DOHH2 (cell line): Measurements from ENCODE around the gene GFRA1.

Experiments
- H3F3A ChIP-seq: fragments of 200-600 bp; sonication (generic), shearing (Covaris generic); 2 replicates; pipeline ENCODE4 v1.6.0; 2016; ENCODE audit warnings: antibody characterized with exemption, mild to moderate bottlenecking; ENCODE audit not compliant: control insufficient read depth, insufficient read depth
- H3K27ac ChIP-seq: fragments of 200-600 bp; sonication (generic); 2 replicates; pipeline ENCODE4 v1.5.1; 2014; ENCODE audit warnings: low read depth, mild to moderate bottlenecking, low read length, moderate library complexity
- H3K27me3 ChIP-seq: fragments of 200-600 bp; sonication (generic); 2 replicates; pipeline ENCODE4 v1.6.1; 2014; ENCODE audit warnings: mild to moderate bottlenecking, low read length, mixed read lengths; ENCODE audit not compliant: control insufficient read depth
- H3K36me3 ChIP-seq: fragments of 200-600 bp; sonication (generic); 2 replicates; pipeline ENCODE4 v1.6.1; 2014; ENCODE audit warnings: mild to moderate bottlenecking, low read length, moderate library complexity, mixed read lengths; ENCODE audit not compliant: control insufficient read depth
- H3K4me1 ChIP-seq: fragments of 200-600 bp; sonication (generic); 2 replicates; pipeline ENCODE4 v1.6.1; 2014; ENCODE audit warnings: mild to moderate bottlenecking, low read length, mixed read lengths; ENCODE audit not compliant: control insufficient read depth
- H3K4me2 ChIP-seq: fragments of 200-600 bp; sonication (generic); 2 replicates; pipeline ENCODE4 v1.6.0; 2014; ENCODE audit warnings: mild to moderate bottlenecking, low read length, moderate library complexity
- H3K4me3 ChIP-seq: fragments of 200-600 bp; sonication (generic); 2 replicates; pipeline ENCODE4 v1.5.1; 2014; ENCODE audit warnings: mild to moderate bottlenecking, low read length, mixed read lengths
- H3K79me2 ChIP-seq: fragments of 200-600 bp; sonication (generic); 2 replicates; pipeline ENCODE4 v1.6.1; 2014; ENCODE audit warnings: mild to moderate bottlenecking, low read length, mixed read lengths; ENCODE audit not compliant: control insufficient read depth
- H3K9me2 ChIP-seq: fragments of 200-600 bp; sonication (generic); replicated peaks from 2 replicates; pipeline ENCODE4 v1.6.1; 2014; ENCODE audit warnings: mild to moderate bottlenecking, low read length, mixed read lengths; ENCODE audit not compliant: control insufficient read depth
- H3K9me3 ChIP-seq: fragments of 200-600 bp; sonication (generic); 2 replicates; pipeline ENCODE4 v1.6.1; 2014; ENCODE audit warnings: antibody characterized with exemption, low read length, mixed read lengths; ENCODE audit not compliant: control insufficient read depth, insufficient read depth
- H4K20me1 ChIP-seq: fragments of 200-600 bp; sonication (generic); 2 replicates; pipeline ENCODE4 v1.6.0; 2014; ENCODE audit warnings: low read depth, mild to moderate bottlenecking, antibody characterized with exemption, low read length, moderate library complexity; ENCODE audit not compliant: control insufficient read depth, insufficient read depth
- EZH2phosphoT487 ChIP-seq: fragments of 200-600 bp; sonication (generic); IDR thresholded peaks from 2 replicates; pipeline ENCODE4 v1.6.1; 2017; ENCODE audit warnings: borderline replicate concordance, mild to moderate bottlenecking, antibody characterized with exemption, low read length, moderate library complexity, mixed read lengths
- TF ChIP-seq, protein P1 (sequence below): fragments of 200-600 bp; sonication (generic); IDR thresholded peaks from one replicate; pipeline ENCODE4 v1.5.1; 2014; ENCODE audit warnings: antibody characterized with exemption, mild to moderate bottlenecking, low read depth, low read length; ENCODE audit not compliant: poor library complexity, severe bottlenecking

Gene GFRA1

DNA sequence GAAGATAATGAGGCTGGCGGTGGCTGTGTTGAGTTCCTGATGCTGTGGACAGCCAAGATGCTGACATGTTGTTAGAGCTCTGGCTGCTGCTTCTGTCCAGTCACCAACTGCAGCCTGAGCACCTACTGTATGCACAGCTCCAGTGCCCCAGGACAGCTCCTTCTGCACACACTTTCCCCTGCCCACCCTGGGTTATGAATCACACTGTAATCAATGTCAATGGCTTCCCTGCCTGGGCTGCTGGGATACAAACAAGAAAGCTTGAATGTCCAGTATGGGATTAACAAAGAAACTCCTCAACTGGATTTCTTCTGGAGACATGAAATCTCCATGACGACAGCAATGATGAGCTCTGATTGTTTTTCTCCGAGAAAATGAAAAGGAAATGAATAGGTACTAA lies 172.0 kb downstream of the GFRA1 start:
- Histone ChIP-seq H3F3A (no peaks in the 10 kb centered on the region), H3K27me3 (no peaks in the 10 kb centered on the region), H3K4me2 (no peak overlapping the region), H3K79me2 (no peaks in the 10 kb centered on the region), H3K9me2 (no peaks in the 10 kb centered on the region), H3K36me3 (no peaks in the 10 kb centered on the region), H4K20me1 (no peaks in the 10 kb centered on the region), H3K27ac (no peak overlapping the region), H3K4me1 (no peaks in the 10 kb centered on the region), H3K9me3 (no peaks in the 10 kb centered on the region), H3K4me3 (no peak overlapping the region)
- TF ChIP-seq, protein P1, sequence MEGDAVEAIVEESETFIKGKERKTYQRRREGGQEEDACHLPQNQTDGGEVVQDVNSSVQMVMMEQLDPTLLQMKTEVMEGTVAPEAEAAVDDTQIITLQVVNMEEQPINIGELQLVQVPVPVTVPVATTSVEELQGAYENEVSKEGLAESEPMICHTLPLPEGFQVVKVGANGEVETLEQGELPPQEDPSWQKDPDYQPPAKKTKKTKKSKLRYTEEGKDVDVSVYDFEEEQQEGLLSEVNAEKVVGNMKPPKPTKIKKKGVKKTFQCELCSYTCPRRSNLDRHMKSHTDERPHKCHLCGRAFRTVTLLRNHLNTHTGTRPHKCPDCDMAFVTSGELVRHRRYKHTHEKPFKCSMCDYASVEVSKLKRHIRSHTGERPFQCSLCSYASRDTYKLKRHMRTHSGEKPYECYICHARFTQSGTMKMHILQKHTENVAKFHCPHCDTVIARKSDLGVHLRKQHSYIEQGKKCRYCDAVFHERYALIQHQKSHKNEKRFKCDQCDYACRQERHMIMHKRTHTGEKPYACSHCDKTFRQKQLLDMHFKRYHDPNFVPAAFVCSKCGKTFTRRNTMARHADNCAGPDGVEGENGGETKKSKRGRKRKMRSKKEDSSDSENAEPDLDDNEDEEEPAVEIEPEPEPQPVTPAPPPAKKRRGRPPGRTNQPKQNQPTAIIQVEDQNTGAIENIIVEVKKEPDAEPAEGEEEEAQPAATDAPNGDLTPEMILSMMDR: no peak
- no peak for TF ChIP-seq EZH2phosphoT487

DNA sequence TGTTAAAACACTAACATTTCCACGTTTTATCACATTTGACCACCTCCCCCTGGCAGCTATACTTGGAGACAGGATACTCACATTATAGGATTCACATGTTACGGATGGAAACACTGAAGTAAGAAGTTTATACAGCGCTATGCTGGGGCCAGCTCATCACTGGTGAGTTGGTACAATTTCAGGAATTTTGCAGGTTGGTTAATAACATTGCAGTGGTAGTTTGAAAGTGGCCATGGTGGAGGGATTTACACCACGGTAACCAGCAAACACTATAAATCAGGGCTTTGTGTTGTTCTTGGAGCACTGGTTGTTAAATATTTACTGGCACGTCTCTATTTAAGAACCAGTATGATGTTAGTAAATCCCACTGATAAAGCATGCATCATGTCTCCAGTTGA lies 174.0 kb downstream of the GFRA1 start:
- Histone ChIP-seq H3K9me3 (no peaks in the 10 kb centered on the region), H3K36me3 (no peaks in the 10 kb centered on the region), H4K20me1 (no peaks in the 10 kb centered on the region), H3K4me1 (no peaks in the 10 kb centered on the region), H3F3A (no peaks in the 10 kb centered on the region), H3K4me3 (no peak overlapping the region), H3K27me3 (no peaks in the 10 kb centered on the region), H3K4me2 (no peak overlapping the region), H3K79me2 (no peaks in the 10 kb centered on the region), H3K9me2 (no peaks in the 10 kb centered on the region), H3K27ac (no peak overlapping the region)
- TF ChIP-seq EZH2phosphoT487: no peak
- TF ChIP-seq, protein P1: no peak

DNA sequence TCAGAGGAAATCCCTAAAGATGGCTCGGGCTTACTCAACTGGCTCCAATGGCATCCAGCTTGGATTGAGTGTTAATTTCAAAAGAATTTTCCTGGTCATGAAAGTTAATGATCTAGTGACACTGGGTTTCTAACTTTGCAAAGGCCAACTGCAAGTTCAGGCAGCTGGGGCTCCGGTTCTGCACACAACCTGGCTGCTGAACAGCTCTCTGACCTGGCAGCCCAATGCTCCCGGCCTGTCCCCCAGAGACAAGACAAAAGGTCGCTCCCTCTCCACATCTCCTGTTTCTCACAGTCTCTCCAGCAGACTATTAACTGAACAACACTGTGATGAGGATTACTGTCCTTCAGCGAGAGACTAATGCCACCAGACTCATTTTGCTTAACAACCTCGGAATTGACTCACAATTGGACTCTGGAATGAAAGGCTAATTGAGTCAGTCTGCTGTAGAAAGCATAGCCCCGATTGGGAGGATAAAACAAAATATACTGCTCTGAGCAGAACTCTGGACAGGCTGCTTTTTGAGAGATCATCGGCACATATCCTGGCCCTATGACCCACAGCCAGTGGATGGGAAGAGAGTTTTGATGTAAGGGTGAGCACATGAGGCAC lies 174.5 kb downstream of the GFRA1 start:
- no peaks in the 10 kb centered on the region for H3K27me3 ChIP-seq
- H3K36me3 ChIP-seq: no peaks in the 10 kb centered on the region
- H3K9me2 ChIP-seq: no peaks in the 10 kb centered on the region
- H3K27ac ChIP-seq: no peak overlapping the region
- H3K4me3 ChIP-seq: no peak overlapping the region
- TF ChIP-seq, protein P1: no peak
- no peak for TF ChIP-seq EZH2phosphoT487
- H3K9me3 ChIP-seq: no peaks in the 10 kb centered on the region
- no peaks in the 10 kb centered on the region for H3K4me1 ChIP-seq
- no peak overlapping the region for H3K4me2 ChIP-seq
- H3F3A ChIP-seq: no peaks in the 10 kb centered on the region
- no peaks in the 10 kb centered on the region for H3K79me2 ChIP-seq
- no peaks in the 10 kb centered on the region for H4K20me1 ChIP-seq

DNA sequence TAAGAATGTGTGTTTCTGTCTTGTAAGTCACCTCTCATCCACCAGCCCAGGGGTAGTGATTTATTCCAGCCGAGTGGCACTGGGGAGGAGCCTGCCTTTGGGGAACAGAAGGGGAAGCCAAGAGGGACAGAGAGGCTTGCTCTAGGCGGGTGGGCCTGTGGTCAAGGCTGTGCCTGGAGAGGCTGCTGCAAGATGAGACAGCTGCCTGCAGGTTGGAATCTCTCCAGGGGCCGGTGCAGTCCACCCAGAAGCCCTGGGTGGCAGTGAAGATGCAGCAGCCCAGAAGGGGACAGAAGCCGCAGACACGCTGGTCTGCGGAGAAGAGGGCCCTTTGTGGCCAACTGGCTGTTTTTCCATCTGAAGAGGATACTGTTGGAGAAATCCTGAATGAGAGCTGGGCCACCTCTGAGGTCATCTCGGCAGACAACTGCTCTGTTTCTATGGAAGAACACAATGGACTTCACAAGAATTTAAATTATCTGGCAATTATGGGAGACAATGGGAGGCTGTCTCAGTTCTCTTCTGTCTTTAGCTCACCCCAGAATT lies 175.7 kb downstream of the GFRA1 start:
- Histone ChIP-seq H3K4me3 (no peak overlapping the region), H3K9me2 (no peaks in the 10 kb centered on the region), H3K27ac (no peak overlapping the region), H3K4me2 (no peak overlapping the region), H3K79me2 (no peaks in the 10 kb centered on the region), H4K20me1 (no peaks in the 10 kb centered on the region), H3K9me3 (no peaks in the 10 kb centered on the region), H3F3A (no peaks in the 10 kb centered on the region), H3K4me1 (no peaks in the 10 kb centered on the region), H3K36me3 (no peaks in the 10 kb centered on the region), H3K27me3 (no peaks in the 10 kb centered on the region)
- TF ChIP-seq, protein P1: no peak
- no peak for TF ChIP-seq EZH2phosphoT487
